SK-N-SH (cell line): ENCODE results near the gene GPER1. TPM values are rescaled to one million over a fixed set of nuclear protein-coding genes. Genes with fewer than 3 reads are reported as not detected.

Experiments
- CTCF ChIA-PET: fragments of 300-600, 350-600 bp; formaldehyde crosslinking; extraction: SDS; loops from one replicate; lab custom pipeline; 2021; lab: Yijun Ruan, JAX
- POLR2A ChIA-PET: fragments of 350-600 bp; sonication (Branson Sonifier 250); formaldehyde crosslinking; extraction: SDS; loops from one replicate; lab custom pipeline; 2020; ENCODE audit warnings: antibody characterized with exemption, inconsistent platforms; lab: Yijun Ruan, JAX
- DNase-seq: peaks from one replicate; pipeline ENCODE4 v3.0.0; 2012
- H2AFZ ChIP-seq: fragments of 200-600 bp; sonication (generic); 2 replicates; pipeline ENCODE4 v1.8.1; 2016; ENCODE audit warnings: antibody characterized with exemption, mild to moderate bottlenecking, low read depth
- H3F3A ChIP-seq: fragments of 200-600 bp; sonication (generic); replicated peaks from 2 replicates; pipeline ENCODE3; 2016; ENCODE audit warnings: antibody characterized with exemption, mild to moderate bottlenecking; ENCODE audit not compliant: insufficient read depth
- H3K27ac ChIP-seq, 2 experiments: fragments of 200-500 bp in 1 of 2; fragments of 200-600 bp in 1 of 2; sonication (Bioruptor generic) in 1 of 2; sonication (generic), shearing (Covaris generic) in 1 of 2; 2 replicates each; pipeline versions ENCODE4 v1.5.1 to v1.6.1; 2014 to 2016; ENCODE audit warnings: low read depth in 2 of 2, inconsistent platforms in 1 of 2, low read length in 1 of 2, mild to moderate bottlenecking in 1 of 2, mixed read lengths in 1 of 2
- H3K27me3 ChIP-seq: fragments of 200-600 bp; sonication (generic), shearing (Covaris generic); 2 replicates; pipeline ENCODE4 v1.6.1; 2016; ENCODE audit warnings: mixed run types; ENCODE audit not compliant: insufficient read depth
- H3K36me3 ChIP-seq, 2 experiments: fragments of 200-500 bp in 1 of 2; fragments of 200-600 bp in 1 of 2; sonication (Bioruptor generic) in 1 of 2; sonication (generic) in 1 of 2; replicated peaks in 1 of 2; 2 replicates each; pipeline versions ENCODE3 to v1.5.1; 2014 to 2016; ENCODE audit warnings: low read length in 1 of 2, mild to moderate bottlenecking in 1 of 2; ENCODE audit not compliant: insufficient read depth in 2 of 2, control insufficient read depth in 1 of 2
- H3K4me1 ChIP-seq, 2 experiments: fragments of 200-500 bp in 1 of 2; fragments of 200-600 bp in 1 of 2; sonication (Bioruptor generic) in 1 of 2; sonication (generic), shearing (Covaris generic) in 1 of 2; 2 replicates each; pipeline versions ENCODE4 v1.5.1 to v1.6.1; 2014 to 2016; ENCODE audit warnings: low read depth in 1 of 2, low read length in 1 of 2, mixed run types in 1 of 2; ENCODE audit not compliant: insufficient read depth in 2 of 2, control insufficient read depth in 1 of 2
- H3K4me2 ChIP-seq: fragments of 200-600 bp; sonication (generic), shearing (Covaris generic); 2 replicates; pipeline ENCODE4 v1.6.1; 2017; ENCODE audit warnings: mixed run types
- H3K4me3 ChIP-seq, 2 experiments: fragments of 200-500 bp in 1 of 2; fragments of 200-600 bp in 1 of 2; sonication (Bioruptor generic) in 1 of 2; sonication (generic), shearing (Covaris generic) in 1 of 2; 2 replicates each; pipeline versions ENCODE4 v1.5.1 to v1.8.1; 2014 to 2016; ENCODE audit warnings: low read depth in 2 of 2, inconsistent platforms in 1 of 2, low read length in 1 of 2, mild to moderate bottlenecking in 1 of 2, mixed read lengths in 1 of 2, moderate library complexity in 1 of 2
- H3K79me2 ChIP-seq: fragments of 200-600 bp; sonication (generic); 2 replicates; pipeline ENCODE4 v1.8.1; 2017; ENCODE audit warnings: mild to moderate bottlenecking; ENCODE audit not compliant: insufficient read depth
- H3K9ac ChIP-seq: fragments of 200-600 bp; sonication (generic); 2 replicates; pipeline ENCODE4 v1.6.1; 2017; ENCODE audit warnings: mixed run types
- H3K9me2 ChIP-seq: fragments of 200-600 bp; sonication (generic); 2 replicates; pipeline ENCODE4 v1.6.1; 2017; ENCODE audit warnings: mixed run types
- H3K9me3 ChIP-seq: fragments of 200-600 bp; sonication (generic); 2 replicates; pipeline ENCODE4 v1.6.1; 2017; ENCODE audit warnings: mixed run types, mild to moderate bottlenecking, moderate library complexity
- H4K20me1 ChIP-seq: fragments of 200-600 bp; sonication (generic); 2 replicates; pipeline ENCODE4 v1.6.1; 2017; ENCODE audit warnings: mild to moderate bottlenecking, mixed run types; ENCODE audit not compliant: insufficient read depth
- ELF1 ChIP-seq: IDR thresholded peaks from 2 replicates; pipeline ENCODE4 v1.4.0; 2012
- EZH2phosphoT487 ChIP-seq: fragments of 200-600 bp; sonication (generic); IDR thresholded peaks from 2 replicates; pipeline ENCODE4 v1.6.1; 2017; ENCODE audit warnings: low read depth, mixed run types, mild to moderate bottlenecking, antibody characterized with exemption, moderate library complexity, borderline replicate concordance
- FOSL2 ChIP-seq: IDR thresholded peaks from 2 replicates; pipeline ENCODE4 v1.4.0; 2012; ENCODE audit warnings: low read depth, mild to moderate bottlenecking, moderate library complexity, borderline replicate concordance
- FOXM1 ChIP-seq: IDR thresholded peaks from 2 replicates; pipeline ENCODE4 v1.4.0; 2012; ENCODE audit warnings: low read depth, mild to moderate bottlenecking
- GABPA ChIP-seq: IDR thresholded peaks from 2 replicates; pipeline ENCODE4 v1.4.0; 2012; ENCODE audit warnings: low read depth, mild to moderate bottlenecking
- GATA2 ChIP-seq: sonication (generic); formaldehyde crosslinking; IDR thresholded peaks from 2 replicates; pipeline ENCODE4 v1.5.0; 2020; ENCODE audit warnings: mild to moderate bottlenecking, missing genetic modification reagents
- POLR2AphosphoS5 ChIP-seq: IDR thresholded peaks from 2 replicates; pipeline ENCODE4 v1.6.1; 2012; ENCODE audit warnings: low read depth, low read length
- RCOR1 ChIP-seq: fragments of 150-350 bp; IDR thresholded peaks from 2 replicates; pipeline ENCODE4 v1.6.1; 2017; ENCODE audit warnings: antibody characterized with exemption, low read length
- SIN3A ChIP-seq: IDR thresholded peaks from 2 replicates; pipeline ENCODE4 v1.6.1; 2012; ENCODE audit warnings: low read depth, mild to moderate bottlenecking, low read length, moderate library complexity, borderline replicate concordance
- TAF1 ChIP-seq: IDR thresholded peaks from 2 replicates; pipeline ENCODE4 v1.6.1; 2012; ENCODE audit warnings: low read depth, mild to moderate bottlenecking, low read length, moderate library complexity, borderline replicate concordance
- TEAD4 ChIP-seq: IDR thresholded peaks from 2 replicates; pipeline ENCODE4 v1.4.0; 2012; ENCODE audit warnings: mild to moderate bottlenecking, borderline replicate concordance; ENCODE audit not compliant: insufficient read depth
- WGBS: methylation state at CpG from one replicate; pipeline ENCODE4 v1.1.6; 2017; ENCODE audit warnings: low lambda C conversion rate; 5-methylcytosine and 5-hydroxymethylcytosine counted together
- polyA plus RNA-seq, 3 experiments: library from polyadenylated mRNA; depleted of rRNA; stranded (reverse); fragments of >200 nt; gene quantifications; 2 replicates each; pipeline ENCODE4 v1.2.3, GENCODE V29; 2012
- TF ChIP-seq, protein P1 (sequence below): fragments of 150-350 bp; IDR thresholded peaks from 2 replicates; pipeline ENCODE4 v1.6.1; 2016; ENCODE audit warnings: mild to moderate bottlenecking, low read depth, low read length
- TF ChIP-seq, protein P2 (sequence below): fragments of 200-600 bp; sonication (generic); IDR thresholded peaks from 2 replicates; pipeline ENCODE4 v1.6.1; 2017; ENCODE audit warnings: antibody characterized with exemption, mild to moderate bottlenecking, moderate library complexity
- TF ChIP-seq, protein P3 (sequence below): IDR thresholded peaks from 2 replicates; pipeline ENCODE4; 2012
- TF ChIP-seq, protein P4 (sequence below): IDR thresholded peaks from 2 replicates; pipeline ENCODE4 v1.4.0; 2012; ENCODE audit warnings: low read depth, borderline replicate concordance

The GPER1 gene
- polyA plus RNA-seq, 1 of the 3 experiments (the other 2 are of a cell fraction) = 6.4 TPM

DNA sequence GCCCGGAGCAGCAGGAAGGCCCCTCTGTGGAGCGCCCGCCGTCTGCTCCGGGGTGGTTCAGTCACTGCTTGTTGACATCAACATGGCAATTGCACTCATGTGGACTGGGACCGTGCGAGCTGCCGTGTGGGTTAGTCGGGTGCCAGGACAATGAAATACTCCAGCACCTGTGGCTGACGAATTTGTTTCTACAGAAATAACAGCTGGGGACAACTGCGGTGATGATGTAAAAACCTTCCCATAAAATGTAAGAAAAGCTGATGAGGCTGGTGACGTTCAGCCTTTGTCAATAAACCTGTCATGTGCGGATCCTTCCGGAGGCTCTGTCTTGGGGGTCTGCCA, 5.6 kb downstream of the GPER1 start:
- no peaks in the 10 kb centered on the region for H3K27me3 ChIP-seq
- no peak for DNase-seq
- WGBS = 96% methylated on average over 14 of the region's 14 CpGs
- no peaks in the 10 kb centered on the region for H3K9me3 ChIP-seq
- H3K9me2 ChIP-seq = no peaks in the 10 kb centered on the region
- H3K4me1 ChIP-seq = peaks cover 12 to 31% of the 10 kb centered on the region in 2 experiments
- H3F3A ChIP-seq = peaks cover 6% of the 10 kb centered on the region
- peaks cover 23% of the 10 kb centered on the region for H4K20me1 ChIP-seq
- POLR2A ChIA-PET = interaction anchor here (0.6 kb wide), 1 partner anchor 358 kb away, joined by 3 read pairs; no protein-coding TSS in a partner anchor
- H3K36me3 ChIP-seq = peaks cover 0 to 31% of the 10 kb centered on the region in 2 experiments
- CTCF ChIA-PET = interaction anchor here (1.0 to 5.1 kb wide), 4 partner anchors 12 to 100 kb away, joined by 3 to 48 read pairs (median 12); a partner anchor contains a TSS
- H2AFZ ChIP-seq = no peak overlapping the region
- no peak overlapping the region for H3K4me3 ChIP-seq
- H3K27ac ChIP-seq = no peak overlapping the region
- H3K4me2 ChIP-seq = no peak overlapping the region
- H3K79me2 ChIP-seq = peaks cover 29% of the 10 kb centered on the region; the same call in 1 of the 2 replicates
- H3K9ac ChIP-seq = no peak overlapping the region
- TF ChIP-seq RCOR1 (no peak), ELF1 (no peak), GABPA (no peak), FOXM1 (no peak)
- TF ChIP-seq, protein P1, sequence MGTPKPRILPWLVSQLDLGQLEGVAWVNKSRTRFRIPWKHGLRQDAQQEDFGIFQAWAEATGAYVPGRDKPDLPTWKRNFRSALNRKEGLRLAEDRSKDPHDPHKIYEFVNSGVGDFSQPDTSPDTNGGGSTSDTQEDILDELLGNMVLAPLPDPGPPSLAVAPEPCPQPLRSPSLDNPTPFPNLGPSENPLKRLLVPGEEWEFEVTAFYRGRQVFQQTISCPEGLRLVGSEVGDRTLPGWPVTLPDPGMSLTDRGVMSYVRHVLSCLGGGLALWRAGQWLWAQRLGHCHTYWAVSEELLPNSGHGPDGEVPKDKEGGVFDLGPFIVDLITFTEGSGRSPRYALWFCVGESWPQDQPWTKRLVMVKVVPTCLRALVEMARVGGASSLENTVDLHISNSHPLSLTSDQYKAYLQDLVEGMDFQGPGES = no peak
- TF ChIP-seq, protein P2, sequence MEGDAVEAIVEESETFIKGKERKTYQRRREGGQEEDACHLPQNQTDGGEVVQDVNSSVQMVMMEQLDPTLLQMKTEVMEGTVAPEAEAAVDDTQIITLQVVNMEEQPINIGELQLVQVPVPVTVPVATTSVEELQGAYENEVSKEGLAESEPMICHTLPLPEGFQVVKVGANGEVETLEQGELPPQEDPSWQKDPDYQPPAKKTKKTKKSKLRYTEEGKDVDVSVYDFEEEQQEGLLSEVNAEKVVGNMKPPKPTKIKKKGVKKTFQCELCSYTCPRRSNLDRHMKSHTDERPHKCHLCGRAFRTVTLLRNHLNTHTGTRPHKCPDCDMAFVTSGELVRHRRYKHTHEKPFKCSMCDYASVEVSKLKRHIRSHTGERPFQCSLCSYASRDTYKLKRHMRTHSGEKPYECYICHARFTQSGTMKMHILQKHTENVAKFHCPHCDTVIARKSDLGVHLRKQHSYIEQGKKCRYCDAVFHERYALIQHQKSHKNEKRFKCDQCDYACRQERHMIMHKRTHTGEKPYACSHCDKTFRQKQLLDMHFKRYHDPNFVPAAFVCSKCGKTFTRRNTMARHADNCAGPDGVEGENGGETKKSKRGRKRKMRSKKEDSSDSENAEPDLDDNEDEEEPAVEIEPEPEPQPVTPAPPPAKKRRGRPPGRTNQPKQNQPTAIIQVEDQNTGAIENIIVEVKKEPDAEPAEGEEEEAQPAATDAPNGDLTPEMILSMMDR = no peak

DNA sequence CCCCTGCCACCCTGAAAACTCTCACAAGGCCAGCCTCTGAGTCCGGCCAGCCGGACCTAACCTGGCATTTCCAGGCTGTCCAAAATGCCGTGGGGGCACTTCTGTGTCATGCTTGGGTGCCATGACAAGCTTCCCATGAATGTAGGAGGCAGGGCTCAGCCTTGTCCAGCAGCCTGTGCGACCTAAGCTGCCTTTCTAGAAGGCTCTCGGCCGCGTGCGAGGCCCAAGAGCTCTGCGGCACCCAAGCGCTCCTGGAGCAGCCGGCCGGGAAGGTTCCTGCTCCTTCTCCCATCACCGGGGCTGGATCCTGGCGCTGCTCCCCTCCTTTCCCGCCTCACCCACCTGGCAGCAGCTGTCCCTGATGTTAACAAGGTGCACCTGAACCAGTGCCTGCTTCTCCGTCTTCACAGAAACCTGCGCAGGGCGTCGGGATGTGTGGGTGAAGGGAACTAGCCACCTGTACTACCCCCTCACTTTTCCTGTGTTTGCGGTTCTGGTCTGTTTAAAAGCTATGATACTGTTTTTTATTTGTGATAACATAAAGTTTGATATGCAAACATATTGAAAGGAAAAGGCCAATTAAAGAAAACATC, 6.1 kb downstream of the GPER1 start:
- H3K9ac ChIP-seq = no peak overlapping the region
- peaks cover 23% of the 10 kb centered on the region for H4K20me1 ChIP-seq
- TF ChIP-seq ELF1 (no peak), POLR2AphosphoS5 (no peak), TAF1 (no peak), EZH2phosphoT487 (no peak), GATA2 (CRISPR knock-in tag) (no peak), SIN3A (no peak), FOSL2 (no peak), TEAD4 (no peak)
- TF ChIP-seq, protein P3, sequence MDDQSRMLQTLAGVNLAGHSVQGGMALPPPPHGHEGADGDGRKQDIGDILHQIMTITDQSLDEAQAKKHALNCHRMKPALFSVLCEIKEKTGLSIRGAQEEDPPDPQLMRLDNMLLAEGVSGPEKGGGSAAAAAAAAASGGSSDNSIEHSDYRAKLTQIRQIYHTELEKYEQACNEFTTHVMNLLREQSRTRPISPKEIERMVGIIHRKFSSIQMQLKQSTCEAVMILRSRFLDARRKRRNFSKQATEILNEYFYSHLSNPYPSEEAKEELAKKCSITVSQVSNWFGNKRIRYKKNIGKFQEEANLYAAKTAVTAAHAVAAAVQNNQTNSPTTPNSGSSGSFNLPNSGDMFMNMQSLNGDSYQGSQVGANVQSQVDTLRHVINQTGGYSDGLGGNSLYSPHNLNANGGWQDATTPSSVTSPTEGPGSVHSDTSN = no peak
- TF ChIP-seq, protein P4, sequence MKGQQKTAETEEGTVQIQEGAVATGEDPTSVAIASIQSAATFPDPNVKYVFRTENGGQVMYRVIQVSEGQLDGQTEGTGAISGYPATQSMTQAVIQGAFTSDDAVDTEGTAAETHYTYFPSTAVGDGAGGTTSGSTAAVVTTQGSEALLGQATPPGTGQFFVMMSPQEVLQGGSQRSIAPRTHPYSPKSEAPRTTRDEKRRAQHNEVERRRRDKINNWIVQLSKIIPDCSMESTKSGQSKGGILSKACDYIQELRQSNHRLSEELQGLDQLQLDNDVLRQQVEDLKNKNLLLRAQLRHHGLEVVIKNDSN = no peak
- TF ChIP-seq, protein P2 = no peak
- TF ChIP-seq, all 33 proteins: peak for 0
- Histone ChIP-seq H3K4me2 (no peak overlapping the region), H3K27ac (no peak overlapping the region), H3K27me3 (no peaks in the 10 kb centered on the region), H3K9me3 (no peaks in the 10 kb centered on the region), H3F3A (peaks cover under 1% of the 10 kb centered on the region), H3K9me2 (no peaks in the 10 kb centered on the region), H3K4me3 (no peak overlapping the region), H2AFZ (no peak overlapping the region), H3K36me3 (peaks cover 0 to 32% of the 10 kb centered on the region in 2 experiments), H3K4me1 (peaks cover 7 to 27% of the 10 kb centered on the region in 2 experiments; a peak in 3 of 4 replicates), H3K79me2 (peaks cover 27% of the 10 kb centered on the region; the same call in 1 of the 2 replicates)
- ChIA-PET POLR2A (interaction anchor here (0.6 kb wide), 2 partner anchors 32 to 357 kb away, joined by 3 to 4 read pairs; no protein-coding TSS in a partner anchor), CTCF (interaction anchor here (0.6 to 5.1 kb wide), 6 partner anchors 7 to 101 kb away, joined by 3 to 48 read pairs (median 15); partner anchors contain the start of gene GPER1)
- no peak for DNase-seq
- 94% methylated on average over 17 of the region's 20 CpGs for WGBS
